RCC 7860 (cell line): ENCODE data around the gene BRCA1.
"Not testable (repeated sequence)": the region's sequence is repeated elsewhere in the genome, so short reads cannot be mapped to it uniquely, and the experiment has no call there.

Experiments
- DNase-seq: peaks from one replicate; pipeline ENCODE4 v3.0.0-alpha.2; 2015; ENCODE audit warnings: low spot score
- FAIRE-seq: peaks from 2 replicates; lab custom pipeline; 2012; peaks lifted over from hg19 to GRCh38; lab: Jason Lieb, UNC

Gene BRCA1

DNA sequence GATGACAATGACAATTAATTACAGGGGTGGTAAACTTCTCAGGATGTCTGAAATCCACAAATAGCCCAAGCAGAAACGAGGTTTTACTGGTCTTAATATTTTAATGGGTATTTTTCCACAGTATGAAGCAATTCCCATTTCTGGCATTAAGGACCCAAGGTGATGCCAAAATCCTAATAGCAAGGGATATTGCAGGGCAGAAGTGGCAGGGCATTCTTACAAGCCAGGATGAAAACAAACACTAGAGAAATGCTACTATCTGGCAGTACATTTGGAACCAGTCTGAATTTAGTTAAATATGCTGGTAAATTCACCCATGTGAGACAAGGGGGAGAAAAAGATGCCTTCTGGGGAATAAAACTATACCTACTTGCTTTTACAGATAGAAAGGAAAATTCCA lies 54.9 kb downstream of the BRCA1 start:
- FAIRE-seq: no peak
- no peak for DNase-seq

DNA sequence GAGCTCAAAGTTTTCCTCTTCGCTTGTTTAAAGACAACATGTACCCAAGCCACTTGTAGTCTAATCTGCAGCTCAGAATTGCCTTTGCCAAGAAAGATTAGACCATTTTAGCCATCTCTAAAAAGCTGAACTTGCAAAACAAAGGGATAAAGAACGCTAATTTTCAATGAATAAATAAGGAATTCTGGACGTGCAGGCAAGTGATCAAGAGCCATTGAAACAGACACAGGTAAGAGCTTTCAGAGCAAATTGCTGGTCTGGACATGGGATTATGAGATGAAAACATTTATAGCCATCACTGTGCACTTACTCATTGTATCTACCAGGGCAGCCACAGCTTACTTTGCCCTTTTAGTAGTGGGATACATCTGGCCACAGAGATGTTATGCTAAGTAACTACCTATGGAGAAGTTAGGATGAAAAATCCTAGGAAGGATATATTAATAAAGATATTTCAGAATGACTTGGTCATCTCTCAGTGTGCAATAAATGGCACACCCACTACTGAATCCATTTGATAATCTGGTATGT lies 55.7 kb downstream of the BRCA1 start:
- no peak for FAIRE-seq

DNA sequence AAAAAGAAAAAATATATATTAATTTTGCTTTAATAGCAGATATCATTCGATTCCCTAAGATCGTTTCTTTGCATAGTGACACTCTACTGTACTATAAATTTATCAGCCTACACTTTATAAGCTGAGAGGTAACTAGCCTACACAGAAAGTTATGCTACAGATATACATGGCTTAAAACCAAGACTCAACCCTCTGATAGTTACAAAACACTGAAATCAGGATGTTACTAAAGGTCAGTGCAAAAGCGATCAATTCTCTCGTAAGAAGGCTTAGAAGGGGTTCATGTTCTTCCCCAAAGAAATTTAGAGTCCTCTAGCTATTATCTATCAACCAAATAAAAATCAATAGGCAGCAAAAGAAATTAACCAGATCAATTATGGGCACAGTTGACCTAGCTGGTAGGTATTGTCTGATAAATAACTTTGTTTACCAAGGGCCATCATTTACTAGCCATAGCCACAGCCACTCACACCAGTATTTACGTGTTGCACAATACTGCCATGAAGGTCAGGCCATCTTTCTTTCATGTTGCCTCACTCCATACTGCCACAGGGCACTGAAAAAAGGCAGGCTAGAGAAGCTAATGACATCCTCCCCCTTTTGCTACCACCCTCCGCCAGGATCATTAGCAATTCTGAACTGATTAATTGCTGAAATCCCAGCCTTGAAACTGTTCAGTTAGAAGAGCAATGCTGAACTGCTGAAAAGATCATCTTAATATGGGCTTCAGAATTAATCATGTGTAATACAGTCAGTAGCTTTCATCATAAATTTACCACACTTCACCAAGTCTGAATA lies 56.4 kb downstream of the BRCA1 start:
- FAIRE-seq (no peak), DNase-seq (no peak)

More for the DNA sequence above, 55.7 kb downstream of the BRCA1 start:
- no peak for DNase-seq

DNA sequence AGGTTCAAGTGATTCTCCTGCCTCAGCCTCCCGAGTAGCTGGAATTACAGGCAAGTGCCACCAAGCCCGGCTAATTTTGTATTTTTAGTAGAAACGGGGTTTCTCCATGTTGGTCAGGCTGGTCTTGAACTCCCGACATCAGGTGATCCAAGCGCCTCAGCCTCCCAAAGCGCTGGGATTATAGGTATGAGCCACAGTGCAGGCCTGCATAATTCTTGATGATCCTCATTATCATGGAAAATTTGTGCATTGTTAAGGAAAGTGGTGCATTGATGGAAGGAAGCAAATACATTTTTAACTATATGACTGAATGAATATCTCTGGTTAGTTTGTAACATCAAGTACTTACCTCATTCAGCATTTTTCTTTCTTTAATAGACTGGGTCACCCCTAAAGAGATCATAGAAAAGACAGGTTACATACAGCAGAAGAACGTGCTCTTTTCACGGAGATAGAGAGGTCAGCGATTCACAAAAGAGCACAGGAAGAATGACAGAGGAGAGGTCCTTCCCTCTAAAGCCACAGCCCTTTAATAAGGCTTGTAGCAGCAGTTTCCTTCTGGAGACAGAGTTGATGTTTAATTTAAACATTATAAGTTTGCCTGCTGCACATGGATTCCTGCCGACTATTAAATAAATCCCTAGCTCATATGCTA lies 62.1 kb downstream of the BRCA1 start:
- FAIRE-seq: no peak
- DNase-seq: no peak

DNA sequence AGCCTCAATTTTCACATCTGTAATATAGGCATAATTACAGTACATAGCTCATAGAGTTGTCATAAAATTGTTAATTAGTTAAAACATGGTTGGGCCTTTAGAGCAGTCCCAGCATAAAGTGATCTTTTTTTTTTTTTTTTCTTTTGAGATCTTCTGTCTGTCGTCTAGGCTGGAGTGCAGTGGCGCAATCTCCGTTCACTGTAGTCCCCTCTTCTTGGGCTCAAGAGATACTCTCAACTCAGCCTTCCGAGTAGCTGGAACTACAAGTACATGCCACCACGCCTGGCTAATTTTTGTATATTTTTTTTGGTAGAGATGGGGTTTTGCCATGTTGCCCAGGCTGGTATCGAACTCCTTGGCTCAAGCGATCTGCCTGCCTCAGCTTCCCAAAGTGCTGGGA lies 69.1 kb downstream of the BRCA1 start:
- no peak for FAIRE-seq
- DNase-seq: no peak

DNA sequence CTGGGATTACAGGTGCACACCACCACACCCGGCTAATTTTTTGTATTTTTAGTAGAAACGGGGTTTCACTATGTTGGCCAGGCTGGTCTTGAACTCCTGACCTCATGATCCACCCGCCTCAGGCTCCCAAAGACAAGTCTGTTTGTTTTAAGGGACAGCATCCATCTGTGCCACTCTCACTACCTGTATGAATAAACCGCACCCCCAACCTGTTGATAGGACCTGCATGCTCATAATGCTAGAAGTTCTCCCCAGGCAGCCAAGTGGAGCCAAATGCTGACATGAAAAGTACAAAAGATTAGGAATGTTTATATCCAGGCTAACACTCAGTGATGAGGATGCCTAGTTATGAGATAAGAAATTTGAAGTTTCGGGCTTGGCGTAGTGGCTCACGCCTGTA lies 72.2 kb downstream of the BRCA1 start:
- FAIRE-seq, DNase-seq: not testable (repeated sequence)

DNA sequence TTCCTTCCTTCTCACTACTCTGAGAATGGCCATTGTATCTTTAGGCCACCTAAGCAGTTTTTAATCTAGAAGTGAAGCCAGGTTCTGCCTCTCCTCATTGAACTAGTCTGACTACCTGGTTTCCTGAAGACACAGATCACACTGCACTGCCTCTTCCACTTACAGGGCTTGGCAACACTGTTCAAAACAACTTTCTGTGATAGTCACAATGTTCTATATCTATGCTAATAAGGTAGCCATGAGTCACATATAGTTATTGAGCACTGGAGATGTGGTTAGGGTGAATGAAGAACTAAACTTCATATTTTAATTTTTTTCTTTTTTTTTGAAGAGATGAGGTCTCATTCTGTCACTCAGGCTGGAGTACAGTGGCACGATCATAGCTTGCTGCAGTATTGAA lies 73.2 kb downstream of the BRCA1 start:
- DNase-seq (no peak), FAIRE-seq (no peak)

DNA sequence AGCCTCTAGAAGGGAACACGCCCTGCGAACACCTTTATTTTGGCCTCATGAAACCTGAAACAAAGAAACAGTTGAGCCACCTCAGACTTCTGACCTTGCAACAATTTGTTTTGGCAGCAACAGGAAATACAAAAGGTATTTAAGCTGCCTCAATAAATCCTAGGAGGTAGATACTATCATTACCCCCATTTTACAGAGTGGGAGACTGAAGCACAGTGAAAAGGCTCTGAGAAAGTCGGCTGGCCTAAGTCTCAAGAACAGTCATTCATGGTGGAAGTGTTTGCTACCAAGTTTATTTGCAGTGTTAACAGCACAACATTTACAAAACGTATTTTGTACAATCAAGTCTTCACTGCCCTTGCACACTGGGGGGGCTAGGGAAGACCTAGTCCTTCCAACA lies 81.1 kb downstream of the BRCA1 start:
- FAIRE-seq (no peak), DNase-seq (no peak)

DNA sequence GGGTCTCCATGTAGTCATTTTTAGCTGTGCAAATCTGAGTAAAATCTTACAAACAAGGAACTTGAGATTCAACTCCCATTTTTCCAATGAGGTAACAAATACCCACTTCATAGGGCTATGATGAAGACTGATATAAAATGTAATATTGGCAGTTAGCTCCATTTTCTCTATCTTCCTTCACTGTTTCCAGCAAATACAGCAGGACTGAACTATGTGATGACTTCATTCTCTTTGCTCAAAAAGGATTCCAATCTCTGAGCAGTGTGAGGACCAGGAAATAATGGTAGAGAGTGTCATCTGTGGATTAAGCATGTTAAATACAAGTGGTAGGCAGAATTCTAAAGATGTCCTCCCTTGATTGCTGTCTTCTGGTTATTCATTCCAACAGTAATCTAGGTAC lies 81.9 kb downstream of the BRCA1 start:
- FAIRE-seq: no peak

DNA sequence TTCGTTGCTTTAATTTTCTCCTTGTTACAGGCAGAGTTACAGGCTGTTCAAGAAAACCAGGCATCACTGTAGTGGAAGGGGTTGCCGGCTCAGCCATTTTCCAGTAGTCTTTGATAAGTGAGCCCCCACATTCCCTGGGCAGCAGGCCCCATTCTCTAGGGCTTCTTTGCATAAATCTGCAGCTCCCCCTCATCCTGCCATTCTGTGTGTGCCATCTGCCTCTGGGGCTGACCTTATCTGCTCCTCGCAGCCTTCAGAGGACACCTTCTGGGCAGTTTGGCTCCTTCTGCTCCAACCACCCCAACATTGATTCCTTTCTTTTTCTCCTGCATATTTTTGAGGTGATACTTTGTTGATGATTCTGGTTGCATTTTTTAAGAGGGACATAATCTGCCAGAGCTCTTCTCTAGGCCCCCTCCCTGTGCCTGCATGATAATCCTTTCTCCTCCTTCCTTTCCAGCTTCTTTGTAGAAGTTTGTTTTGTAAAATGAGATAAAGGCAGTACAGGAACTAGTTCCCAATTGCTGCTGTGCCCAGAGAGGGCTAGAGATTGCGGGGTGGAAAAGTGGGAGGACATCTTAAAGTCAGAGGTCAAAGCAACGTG lies 83.0 kb downstream of the BRCA1 start:
- FAIRE-seq: no peak
- DNase-seq: no peak

More for the DNA sequence above, 81.9 kb downstream of the BRCA1 start:
- DNase-seq: no peak

DNA sequence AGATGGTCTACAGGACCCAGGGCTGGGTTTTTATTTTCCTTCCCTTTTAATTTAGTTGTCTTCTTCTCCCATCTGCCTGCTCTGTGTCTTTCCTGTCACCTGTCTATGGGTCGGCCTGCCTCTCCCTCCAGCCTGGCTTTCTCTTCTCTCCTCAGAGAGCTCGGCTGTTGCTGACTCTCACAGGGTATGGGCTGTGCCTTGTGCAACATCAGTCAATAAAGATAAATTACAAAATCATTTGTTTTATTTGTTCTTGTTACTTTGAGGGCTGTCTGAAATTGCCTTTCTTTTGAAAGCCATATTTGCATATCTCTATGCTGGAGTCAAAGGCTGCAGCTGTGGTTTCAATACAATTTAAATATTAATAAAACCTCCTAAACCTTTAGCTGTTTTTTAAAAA lies 84.5 kb downstream of the BRCA1 start:
- FAIRE-seq (no peak), DNase-seq (no peak)

DNA sequence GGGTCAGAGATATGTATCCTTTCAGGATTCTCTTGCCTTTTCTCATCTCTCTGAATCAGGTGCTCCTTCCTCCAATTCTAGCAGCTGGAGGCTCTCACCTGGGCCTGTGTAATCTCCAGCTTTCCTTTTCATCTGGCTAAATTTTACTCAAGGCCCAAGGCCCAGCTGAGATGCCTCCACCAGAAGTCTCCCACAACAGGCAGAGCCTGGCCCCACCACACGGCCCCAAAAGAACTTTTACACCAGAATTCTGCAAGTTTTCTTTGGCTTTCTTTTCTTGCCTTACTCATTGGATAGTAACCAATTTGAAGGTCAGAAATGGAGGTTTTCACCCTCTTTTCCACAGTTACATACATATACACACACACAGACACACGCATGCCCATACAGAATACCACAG lies 85.5 kb downstream of the BRCA1 start:
- FAIRE-seq: no peak
- DNase-seq: no peak

DNA sequence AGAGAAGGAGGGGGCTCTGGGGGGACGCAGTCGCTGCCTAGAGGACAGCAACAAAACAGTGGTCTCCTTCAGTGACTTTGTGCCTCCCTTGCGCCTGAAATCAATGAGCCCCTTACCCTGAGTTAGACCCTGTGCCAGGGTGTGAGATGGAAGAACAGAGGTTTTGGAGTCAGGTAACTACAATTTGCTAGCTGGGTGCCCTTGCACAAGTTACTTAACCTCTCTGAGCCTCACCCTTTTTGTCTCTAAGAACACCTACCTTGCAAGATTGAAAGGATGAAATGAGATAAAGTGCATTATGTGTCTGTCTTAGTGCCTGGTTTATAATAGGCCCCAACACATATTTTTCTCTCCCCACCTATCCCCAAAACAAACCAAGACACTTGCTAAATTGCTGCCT lies 90.3 kb downstream of the BRCA1 start:
- FAIRE-seq (no peak), DNase-seq (no peak)

DNA sequence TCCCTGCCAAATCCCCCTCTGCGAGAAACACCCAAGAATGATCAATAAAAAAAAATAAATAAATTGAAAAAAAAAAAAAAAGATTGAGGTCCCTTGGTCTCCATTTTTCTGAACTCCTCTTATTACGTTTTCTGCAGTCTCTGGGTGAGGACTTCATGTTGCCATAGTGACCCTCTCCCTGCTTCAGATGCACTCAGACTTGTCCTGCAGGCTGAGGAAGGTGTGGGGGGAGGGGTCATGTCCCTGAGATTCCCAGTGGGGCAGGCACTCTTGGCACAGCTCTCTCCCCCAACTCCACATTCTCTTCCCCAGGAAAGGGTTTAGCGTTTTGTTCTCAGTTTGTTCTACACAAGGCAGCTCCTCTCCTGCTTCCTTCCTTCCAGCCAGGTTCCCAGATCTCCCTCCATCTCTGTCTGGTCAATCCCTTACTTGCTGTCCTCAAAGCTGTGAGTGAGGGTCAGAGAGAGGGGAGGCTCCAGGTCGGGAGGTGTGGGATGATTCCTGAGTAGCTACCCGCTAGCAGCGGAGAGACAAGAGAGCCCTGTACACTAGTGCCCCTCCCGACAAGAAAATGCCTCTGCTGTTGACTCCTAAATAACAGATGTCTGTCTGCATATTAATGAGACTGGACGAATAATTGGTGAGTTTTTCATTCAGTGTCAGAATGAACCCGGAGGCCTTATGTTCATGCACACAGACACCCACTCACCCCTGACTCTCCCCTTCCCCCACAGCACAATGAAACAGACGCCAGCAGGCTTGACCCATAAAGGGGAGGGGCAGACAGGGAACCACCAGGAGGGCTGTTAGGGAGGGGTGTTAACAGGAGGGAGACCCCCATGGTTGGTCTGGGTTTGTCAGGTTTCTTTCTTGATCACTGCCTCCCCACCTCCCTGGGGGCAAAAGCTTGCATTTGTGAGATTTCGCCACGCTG lies 90.9 kb downstream of the BRCA1 start:
- DNase-seq: no peak

DNA sequence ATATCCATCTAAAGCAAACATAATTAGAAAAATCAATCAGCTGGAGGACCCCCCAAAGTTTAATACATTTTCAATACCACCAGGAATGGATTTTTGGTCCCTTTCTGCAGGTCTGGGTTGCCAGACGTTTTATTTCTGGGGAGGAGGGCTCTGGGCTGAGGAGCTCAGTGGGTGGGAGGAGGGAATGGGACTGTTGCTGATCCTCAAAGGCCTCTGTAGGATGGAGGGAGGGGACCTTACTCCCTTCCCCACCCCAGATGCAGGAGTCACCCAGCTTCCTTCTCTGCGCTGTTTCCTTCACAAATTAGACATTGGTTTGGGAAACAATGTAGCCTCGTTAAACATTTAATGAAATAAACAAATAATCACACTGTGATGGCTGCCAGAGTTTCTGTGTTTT lies 93.5 kb downstream of the BRCA1 start:
- DNase-seq (no peak), FAIRE-seq (no peak)

More for the DNA sequence above, 90.9 kb downstream of the BRCA1 start:
- FAIRE-seq: no peak

DNA sequence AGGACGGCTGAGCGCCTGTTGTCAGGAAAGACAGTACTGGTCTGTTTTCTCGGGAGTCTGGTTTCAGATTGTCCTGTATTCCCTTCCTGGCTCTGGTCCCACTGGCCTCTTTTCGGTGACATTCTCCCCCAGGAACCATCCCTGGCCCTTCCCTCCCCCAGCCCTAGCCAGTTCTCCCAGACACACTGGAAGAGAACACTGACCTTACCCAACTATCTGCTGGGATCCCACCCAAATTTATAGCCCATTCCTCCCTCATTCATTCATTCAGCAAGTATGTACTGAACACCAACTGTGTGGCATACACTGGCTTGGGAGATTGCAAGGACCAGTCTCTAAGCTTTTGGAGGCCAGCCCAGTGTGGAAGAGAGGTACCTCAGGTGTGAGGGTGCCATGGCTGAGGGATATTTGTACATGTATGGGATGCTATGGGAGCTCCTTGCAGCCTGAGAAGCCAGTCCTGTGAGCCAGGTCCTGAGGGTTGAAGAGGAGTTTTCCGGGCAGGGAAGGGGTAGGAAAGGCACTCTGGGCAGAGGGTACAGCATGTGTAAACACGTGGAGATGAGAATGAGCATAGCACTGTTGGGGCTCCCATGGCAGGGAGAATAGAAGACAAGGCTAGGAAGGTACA lies 94.9 kb downstream of the BRCA1 start:
- FAIRE-seq: no peak

DNA sequence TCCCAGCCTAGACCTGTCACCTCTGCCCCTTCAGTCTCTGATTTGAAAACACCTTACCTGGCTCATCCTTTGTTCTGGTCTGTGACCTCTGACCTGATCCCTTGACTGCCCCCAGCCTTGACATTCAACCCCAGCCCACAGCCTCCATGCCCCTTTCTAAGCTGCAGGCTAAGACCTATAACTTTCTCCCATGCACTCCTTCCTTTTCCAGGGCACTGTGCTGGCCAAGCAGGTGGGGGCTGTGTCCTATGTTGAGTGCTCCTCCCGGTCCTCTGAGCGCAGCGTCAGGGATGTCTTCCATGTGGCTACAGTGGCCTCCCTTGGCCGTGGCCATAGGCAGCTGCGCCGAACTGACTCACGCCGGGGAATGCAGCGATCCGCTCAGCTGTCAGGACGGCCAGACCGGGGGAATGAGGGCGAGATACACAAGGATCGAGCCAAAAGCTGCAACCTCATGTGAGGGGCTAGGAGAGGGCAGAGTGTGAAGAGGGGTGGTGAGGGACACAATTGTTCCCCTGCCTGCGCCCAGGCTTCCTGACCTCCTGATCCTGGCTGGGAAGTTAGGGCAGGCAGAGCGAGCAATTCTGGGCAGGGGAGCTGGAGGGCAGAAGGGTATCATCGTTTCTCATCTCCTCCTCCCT lies 96.8 kb downstream of the BRCA1 start:
- DNase-seq (no peak), FAIRE-seq (no peak)

More for the DNA sequence above, 94.9 kb downstream of the BRCA1 start:
- no peak for DNase-seq

DNA sequence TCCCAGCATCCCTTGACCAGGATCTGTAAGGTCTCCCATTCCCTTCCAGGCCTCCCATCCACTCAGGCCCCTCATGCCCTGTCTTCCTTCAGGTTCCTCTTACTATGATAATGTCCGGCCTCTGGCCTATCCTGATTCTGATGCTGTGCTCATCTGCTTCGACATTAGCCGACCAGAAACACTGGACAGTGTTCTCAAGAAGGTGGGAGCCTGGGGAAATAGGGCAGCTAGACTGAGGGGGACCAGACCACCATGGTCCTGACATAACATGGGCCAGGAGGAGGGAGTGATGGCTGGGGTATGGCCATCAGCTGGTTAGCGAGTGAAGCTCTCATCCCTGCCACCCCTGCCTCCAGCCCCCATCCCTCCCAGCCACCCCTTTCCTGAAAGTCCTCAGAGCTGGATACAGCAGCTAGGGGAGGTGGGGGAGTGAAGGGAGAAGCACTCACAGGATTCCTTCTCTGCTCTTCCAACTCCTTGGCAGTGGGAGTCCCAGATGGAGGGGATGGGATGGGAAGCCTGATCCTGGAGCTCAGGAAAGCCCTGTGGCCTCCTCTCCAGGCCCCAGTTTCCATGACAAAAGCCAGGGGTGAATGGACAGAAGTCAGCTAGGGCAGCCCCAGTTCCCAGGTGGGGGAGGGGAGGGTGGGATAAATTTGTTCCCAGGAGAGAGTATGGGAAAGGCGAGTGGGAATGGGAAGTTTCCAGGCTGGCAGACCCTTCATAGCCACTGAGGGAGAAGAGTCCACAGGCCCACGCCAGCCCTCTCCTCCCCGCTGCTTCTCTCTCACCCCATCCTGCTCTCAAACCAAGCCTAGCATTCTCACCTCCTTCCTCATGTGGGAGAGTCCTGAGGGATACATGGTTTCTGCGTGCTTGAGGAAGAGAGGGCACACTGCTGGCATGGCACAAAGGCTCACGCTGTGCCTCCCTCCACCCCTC lies 97.8 kb downstream of the BRCA1 start:
- no peak for FAIRE-seq
- no peak for DNase-seq

DNA sequence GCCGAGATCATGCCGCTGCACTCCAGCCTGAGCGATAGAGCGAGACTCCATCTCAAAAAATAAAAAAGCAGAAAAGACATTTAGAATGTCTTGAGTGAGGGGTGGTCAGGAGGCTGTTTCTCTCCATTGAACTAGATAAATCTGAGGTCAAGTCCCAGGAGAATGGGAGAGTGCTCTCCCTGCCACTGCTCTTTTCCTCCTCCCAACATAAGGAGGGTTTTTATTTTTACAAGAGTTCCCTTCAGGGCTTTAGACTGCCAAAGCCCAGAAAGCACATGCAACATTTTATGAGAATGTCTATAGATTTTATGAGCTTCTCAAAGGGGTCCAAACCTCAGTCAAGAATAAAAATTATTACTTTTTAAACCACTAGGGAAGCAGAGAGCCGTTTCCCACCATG lies 98.6 kb downstream of the BRCA1 start:
- no peak for DNase-seq
- no peak for FAIRE-seq
